Kidney glomerular epithelial cell (primary cell): ENCODE measurements around the gene POC5.
A peak's percentile ranks its signal among the peaks of the same experiment; 100 is the strongest.
"Not testable (repeated sequence)": the region's sequence is repeated elsewhere in the genome, so short reads cannot be mapped to it uniquely, and the experiment has no call there.

ENCODE experiments used
- DNase-seq: peaks from one replicate; lab custom pipeline; 2025; lab: John Stamatoyannopoulos, UW

The POC5 gene

DNA sequence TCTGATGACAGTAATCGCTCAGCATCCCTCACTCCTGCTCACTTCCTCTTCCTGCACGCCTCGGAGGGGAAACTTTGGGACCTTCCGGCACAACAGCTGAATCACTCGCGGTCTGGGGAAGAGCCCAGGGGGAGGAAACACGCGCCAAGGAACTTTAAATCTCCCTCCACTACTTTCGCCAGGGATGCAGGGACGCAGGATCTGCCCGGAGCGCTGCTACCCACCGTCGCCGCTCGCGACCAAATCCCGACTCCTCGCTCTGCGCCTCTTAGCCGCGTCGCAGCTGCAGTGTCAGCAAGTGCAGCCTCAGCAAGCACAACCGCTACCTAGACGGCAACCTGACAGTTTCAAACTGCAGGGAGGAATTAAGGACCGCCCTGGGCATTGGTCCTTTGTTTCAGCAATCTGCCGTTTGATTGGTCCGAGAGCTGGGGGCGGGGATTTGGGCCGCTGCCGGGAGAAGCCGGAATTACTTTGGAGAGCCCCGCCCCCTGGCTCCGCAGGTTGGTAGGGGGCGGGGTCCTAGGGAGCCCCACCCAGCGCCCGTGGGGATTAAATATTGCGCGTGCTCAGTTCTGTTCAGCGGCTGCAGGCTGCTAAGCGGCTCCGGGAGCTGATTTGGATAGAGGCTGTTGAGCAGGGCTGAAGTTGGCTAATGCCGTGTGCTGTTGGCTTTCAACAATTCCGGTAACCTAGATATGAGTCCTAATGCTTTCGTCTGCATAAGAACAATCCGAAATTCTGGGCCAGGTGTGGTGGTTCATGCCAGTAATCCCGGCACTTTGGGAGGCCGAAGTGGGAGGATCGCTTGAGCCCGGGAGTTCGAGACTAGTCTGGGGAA is at the start of gene POC5:
POC5 (minus strand) TSS at position 356 of the 841 bp plus-strand sequence. CDS start 4,500 bp downstream, outside the sequence.
- peak; percentile 92 for DNase-seq

DNA sequence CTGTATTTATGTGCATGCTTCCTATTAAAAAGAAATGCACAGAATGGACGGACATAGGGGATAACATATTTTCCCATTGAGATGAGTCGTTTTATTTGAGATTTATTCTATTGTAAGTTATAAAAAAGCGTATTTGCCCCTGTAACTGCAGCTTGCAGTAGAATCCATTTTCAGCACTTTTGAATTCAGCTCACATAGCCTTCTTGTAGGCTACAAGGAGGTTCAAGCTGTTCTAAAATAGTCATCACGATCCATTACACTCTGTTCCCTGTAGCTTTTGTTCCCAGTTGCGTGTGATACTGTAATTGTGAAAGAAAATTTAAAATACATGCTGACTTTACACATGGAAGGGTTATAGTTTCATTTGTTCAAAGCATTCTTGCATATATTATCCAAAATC is 40.9 kb upstream of the POC5 start:
- DNase-seq: no peak

- DNase-seq: peak; percentile 93
Measured at GRCh38 chr5:75756981-75757380, 39.7 kb upstream of the POC5 start.

GRCh38 chr5:75756211-75756610 is 39.0 kb upstream of the POC5 start:
- peak; percentile 85 for DNase-seq

- DNase-seq: no peak
Measured at GRCh38 chr5:75753182-75753581, 35.9 kb upstream of the POC5 start.

- no peak for DNase-seq
Measured at GRCh38 chr5:75744355-75744754, 27.1 kb upstream of the POC5 start.

GRCh38 chr5:75736273-75736672 is 19.0 kb upstream of the POC5 start:
- no peak for DNase-seq

- DNase-seq: peak; percentile 47
Measured at GRCh38 chr5:75734913-75735789, 17.9 kb upstream of the POC5 start.

DNA sequence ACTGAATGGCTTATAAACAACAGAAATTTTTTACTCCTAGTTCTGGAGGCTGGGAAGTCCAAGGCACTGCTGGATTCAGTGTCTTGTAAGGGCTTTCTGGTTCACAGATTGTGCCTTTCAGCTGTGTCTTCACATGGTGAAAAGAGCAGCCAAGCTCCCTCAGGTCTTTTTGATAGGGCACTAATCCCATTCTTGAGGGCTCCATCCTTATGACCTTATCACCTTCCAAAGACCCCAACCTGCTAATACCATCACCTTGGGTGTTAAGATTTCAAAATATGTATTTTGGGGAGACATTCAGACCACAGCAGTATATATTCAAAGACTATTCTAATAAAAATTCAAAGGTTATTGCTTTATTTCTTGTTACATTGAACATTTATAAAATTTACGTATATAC is 16.5 kb upstream of the POC5 start:
- DNase-seq: no peak

- not testable (repeated sequence) for DNase-seq
Measured at GRCh38 chr5:75731515-75731914, 14.3 kb upstream of the POC5 start.

GRCh38 chr5:75729321-75729720 is 12.1 kb upstream of the POC5 start:
- DNase-seq: no peak

- no peak for DNase-seq
Measured at GRCh38 chr5:75727931-75728330, 10.7 kb upstream of the POC5 start.

DNA sequence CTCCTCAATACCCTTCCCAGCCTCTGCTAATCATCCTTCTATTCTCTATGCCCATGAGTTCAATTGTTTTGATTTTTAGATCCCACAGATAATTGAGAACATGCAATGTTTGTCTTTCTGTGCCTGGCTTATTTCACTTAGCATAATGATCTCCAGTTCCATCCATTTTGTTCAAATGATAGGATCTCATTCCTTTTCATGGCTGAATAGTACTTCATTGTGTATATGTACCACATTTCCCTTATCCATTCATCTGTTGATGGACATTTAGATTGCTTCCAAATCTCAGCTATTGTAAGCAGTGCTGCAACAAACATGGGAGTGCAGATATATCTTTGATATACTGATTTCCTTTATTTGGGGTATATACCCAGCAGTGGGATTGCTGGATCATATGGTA is 9.0 kb upstream of the POC5 start:
- DNase-seq: not testable (repeated sequence)

GRCh38 chr5:75723378-75723777 is 6.1 kb upstream of the POC5 start:
- DNase-seq: no peak

GRCh38 chr5:75721573-75721972 is 4.3 kb upstream of the POC5 start:
- no peak for DNase-seq

DNA sequence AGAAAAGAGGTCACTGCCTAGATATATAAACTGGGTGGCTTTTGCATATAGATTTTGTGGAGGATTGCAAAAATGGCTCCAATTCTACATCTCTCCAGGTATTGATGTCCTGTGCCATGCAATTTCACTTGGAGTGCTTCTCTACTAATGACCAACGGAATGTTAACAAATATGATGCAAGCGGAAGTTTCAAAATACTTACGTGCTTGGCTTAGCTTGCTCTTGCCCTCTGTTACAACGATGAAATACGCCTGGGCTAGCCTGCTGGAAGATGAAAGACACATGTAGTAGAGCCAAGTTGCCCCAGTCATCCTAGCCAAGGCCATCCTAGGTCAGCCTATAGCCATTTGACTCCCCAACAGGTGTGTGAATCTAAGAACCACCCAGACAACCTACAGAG is 3.6 kb upstream of the POC5 start:
- DNase-seq: no peak

DNA sequence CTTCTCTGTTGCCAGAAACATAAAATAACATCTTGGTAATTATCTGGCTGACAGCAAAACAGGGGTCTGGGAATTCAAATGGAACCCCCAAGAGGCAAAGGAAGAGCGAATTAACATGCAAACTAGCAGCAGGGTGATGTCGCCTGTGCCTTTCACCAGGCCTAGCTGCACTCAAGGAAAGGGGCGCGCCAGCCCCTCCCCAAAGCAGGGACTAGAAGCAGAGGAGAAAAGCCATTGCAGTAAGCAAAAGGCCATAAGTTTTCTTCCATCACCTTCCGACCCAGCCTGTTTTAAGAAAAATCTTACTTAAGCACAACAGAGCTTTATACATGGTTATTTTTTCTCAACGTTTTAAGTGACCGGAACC is 539 bp downstream of the POC5 start:
- no peak for DNase-seq

- no peak for DNase-seq
Measured at GRCh38 chr5:75712091-75712490, 5.1 kb downstream of the POC5 start.

DNA sequence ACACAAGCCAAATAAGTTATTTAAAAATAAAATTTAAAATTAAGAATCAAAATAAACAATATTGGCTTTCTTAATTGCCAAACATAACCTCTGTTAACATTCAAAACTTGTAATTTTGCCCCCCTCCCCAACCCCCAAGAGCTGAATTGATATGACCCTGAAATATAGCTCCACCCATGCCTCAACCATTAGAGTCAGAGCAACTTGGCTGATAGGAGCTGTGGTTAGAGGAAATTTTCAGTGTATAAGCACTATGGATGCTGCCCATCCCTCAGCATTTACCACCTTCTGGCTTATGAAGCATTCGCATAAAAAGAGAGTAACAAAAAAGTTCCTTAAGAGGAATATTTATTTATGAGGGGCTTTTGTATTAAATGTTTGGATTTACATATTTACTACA is 6.1 kb downstream of the POC5 start:
- no peak for DNase-seq

GRCh38 chr5:75710637-75711036 is 6.6 kb downstream of the POC5 start:
- no peak for DNase-seq

- peak; percentile 44 for DNase-seq
Measured at GRCh38 chr5:75707911-75708509, 9.2 kb downstream of the POC5 start.

DNA sequence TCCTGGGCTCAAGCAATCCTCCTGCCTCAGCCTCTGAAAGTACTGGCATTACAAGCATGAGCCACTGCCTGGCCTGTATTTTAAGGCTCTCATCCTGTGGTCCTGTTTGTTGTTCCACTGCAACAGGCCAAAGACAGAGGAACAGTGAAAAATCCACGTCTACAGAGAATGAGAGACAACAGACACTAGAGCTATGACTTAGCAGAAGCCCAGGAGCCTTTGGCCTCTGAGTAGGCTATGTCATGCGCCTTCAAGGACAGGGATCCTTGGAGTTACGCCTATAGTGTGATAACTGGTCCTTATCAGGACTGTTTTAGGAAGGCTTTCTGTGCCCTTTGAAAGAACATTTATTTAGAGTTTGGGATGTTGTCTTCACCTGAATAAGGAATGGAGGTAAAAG is 10.5 kb downstream of the POC5 start:
- DNase-seq: no peak

GRCh38 chr5:75706016-75706415 is 11.2 kb downstream of the POC5 start:
- no peak for DNase-seq
